ENCODE data around the gene MSH5. TPM values are rescaled to one million over a fixed set of nuclear protein-coding genes. Genes with fewer than 3 reads are reported as not detected.
A peak's percentile ranks its signal among the peaks of the same experiment; 100 is the strongest.

MSH5 gene
- total and polyA plus RNA-seq, 9 of the 15 experiments (the other 6 are each of a cell fraction or from before 2014, with no cell fraction given) = 12.5 to 104 (median 46.6) TPM

- ATAC-seq (peak; percentile 92), FAIRE-seq (peak; percentile 89), DNase-seq (ENCODE audit: extremely low read depth in 1 of 4, low spot score in 3 of 4) (peak; percentile 99 to 100 (median 100))
- Histone ChIP-seq H4K20me1 (replicated peaks; ENCODE audit: control insufficient read depth, insufficient read depth, low read length) (0 out of 2 replicates have a peak, but pooled peaks cover 3% of the 10 kb centered on the region), H3K27me3 (ENCODE audit: control insufficient read depth in 2 of 2, insufficient read depth in 2 of 2, low read length in 2 of 2) (no peaks in the 10 kb centered on the region), H3K27ac (ENCODE audit: extremely low read depth, low read depth, low read length) (peak within 1 kb of the TSS; percentile 97), H2AFZ (ENCODE audit: low read depth, low read length) (peak within 1 kb of the TSS; percentile 93), H3K79me2 (ENCODE audit: control insufficient read depth, insufficient read depth, low read length) (peaks cover 52% of the 10 kb centered on the region), H3K36me3 (ENCODE audit: control insufficient read depth, insufficient read depth, low read length) (peaks cover 64% of the 10 kb centered on the region), H3K9me3 (replicated peaks; ENCODE audit: control insufficient read depth, insufficient read depth, low read depth, low read length) (no peaks in the 10 kb centered on the region), H3K9me1 (ENCODE audit: control insufficient read depth, insufficient read depth, low read length) (no peaks in the 10 kb centered on the region), H3K9ac (ENCODE audit: insufficient read depth in 1 of 2, low read depth in 2 of 2, low read length in 2 of 2) (peak within 1 kb of the TSS; percentile 93 to 99), H3K4me3 (peak within 1 kb of the TSS; percentile 61), H3K4me2 (ENCODE audit: insufficient read depth, low read length) (peak within 1 kb of the TSS; percentile 98), H3K4me1 (replicated peaks in 1 of 2; ENCODE audit: control insufficient read depth in 2 of 2, insufficient read depth in 2 of 2, low read length in 2 of 2) (peaks cover 17 to 44% of the 10 kb centered on the region in 2 experiments)
- no TSS peak for BruUV-seq (replicated peaks)
- intact Hi-C loops (cut with micrococcal nuclease) = loop anchor here (1.0 to 2.0 kb wide), 8 partner anchors 19 to 106 kb away; partner anchors contain the start of genes DDAH2, HSPA1A, HSPA1B and HSPA1L
- in situ Hi-C loops (cut with MboI) = no loop called here
- POLR2A ChIA-PET = interaction anchor here (0.6 to 4.3 kb wide), 39 partner anchors 8 to 429 kb away, joined by 3 to 58 read pairs (median 4); partner anchors contain the start of genes BAG6, GPANK1, HSPA1A and HSPA1B
- CTCF ChIA-PET (ENCODE audit: low intra/inter-chr PET ratio) = interaction anchor here (0.6 to 2.9 kb wide), 4 partner anchors 35 to 250 kb away, joined by 3 to 24 read pairs (median 4); no protein-coding TSS in a partner anchor
- under 1% methylated on average over 74 of the region's 75 CpGs for WGBS (ENCODE audit: insufficient coverage, low coverage, missing lambda C conversion rate)
- TF ChIP-seq MITF (IDR thresholded peaks at IDR 0.05) = peak; percentile 41; the same call in 1 of the 2 replicates
- peak; percentile 97 for TF ChIP-seq THAP12 (CRISPR knock-in tag; IDR thresholded peaks at IDR 0.05)
- TF ChIP-seq RAD51 (IDR thresholded peaks at IDR 0.05; ENCODE audit: borderline replicate concordance, low read depth) = peak; percentile 25; the same call in 1 of the 2 replicates
- peak; percentile 91 for TF ChIP-seq ETV5 (CRISPR knock-in tag; IDR thresholded peaks at IDR 0.05; ENCODE audit: low read depth)
- no peak for TF ChIP-seq ZBTB34 (CRISPR knock-in tag; IDR thresholded peaks at IDR 0.05)
- peak; percentile 60 to 72; a peak in 2 of 4 replicates for TF ChIP-seq TBL1XR1 (IDR thresholded peaks at IDR 0.05; ENCODE audit: low read length in 2 of 2)
- TF ChIP-seq MTA1 (IDR thresholded peaks at IDR 0.05; ENCODE audit: borderline replicate concordance) = peak; percentile 83; the same call in 1 of the 2 replicates
- 0 out of 4 replicates have a peak, but pooled peaks of 1 of the 2 experiments have one; percentile 47 for TF ChIP-seq KDM4B (IDR thresholded peaks at IDR 0.05; ENCODE audit: borderline replicate concordance in 2 of 2, low read depth in 1 of 2)
- TF ChIP-seq ZNF23 (CRISPR knock-in tag; IDR thresholded peaks at IDR 0.05) = no peak
- TF ChIP-seq CBFA2T3 (IDR thresholded peaks at IDR 0.05) = 0 out of 2 replicates have a peak, but pooled peaks have one; percentile 22
- TF ChIP-seq HSF4 (CRISPR knock-in tag; IDR thresholded peaks at IDR 0.05; ENCODE audit: borderline replicate concordance) = peak; percentile 87; the same call in 1 of the 2 replicates
- TF ChIP-seq ZNF232 (CRISPR knock-in tag; IDR thresholded peaks at IDR 0.05) = 0 out of 2 replicates have a peak, but pooled peaks have one; percentile 7
- TF ChIP-seq PHB2 (IDR thresholded peaks at IDR 0.05; ENCODE audit: low read depth) = 0 out of 2 replicates have a peak, but pooled peaks have one; percentile 47
- TF ChIP-seq C11orf30 (IDR thresholded peaks at IDR 0.05; ENCODE audit: low read depth) = peak; percentile 77
- TF ChIP-seq ZNF766 (CRISPR knock-in tag; conservative IDR thresholded peaks at IDR 0.05) = peak; percentile 79; the same call in 1 of the 2 replicates
Measured at GRCh38 chr6:31795616-31796298, 56.0 kb downstream of the MSH5 start, which contains the start of gene VARS1. Gene VARS1 (minus strand): TSS chr6:31795752. CDS start chr6:31795217, 535 bp downstream.
